ENCODE measurements around the gene DLG1.

Gene DLG1

DNA sequence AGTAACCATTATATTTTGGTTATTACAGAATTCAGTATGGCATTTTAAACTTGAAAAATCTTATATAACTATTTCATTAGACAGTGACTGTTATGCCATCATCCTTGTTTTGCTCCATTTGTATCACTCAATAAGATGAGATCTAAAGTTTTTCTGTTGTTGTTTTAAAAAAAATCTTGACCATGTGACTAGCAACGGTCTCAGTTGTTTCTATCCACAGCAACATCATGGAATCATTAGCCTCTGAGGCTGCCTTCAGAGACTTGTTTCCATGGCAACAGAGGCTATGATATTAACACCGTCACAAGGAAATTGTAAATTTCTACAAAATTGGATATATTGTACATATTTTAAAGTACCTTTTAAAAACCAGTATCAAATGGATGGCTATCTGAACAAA, 129.8 kb downstream of the DLG1 start:
- POLR2A ChIA-PET = no interaction called here
- no peak for DNase-seq (ENCODE audit: extremely low spot score)
- TF ChIP-seq, protein P1, sequence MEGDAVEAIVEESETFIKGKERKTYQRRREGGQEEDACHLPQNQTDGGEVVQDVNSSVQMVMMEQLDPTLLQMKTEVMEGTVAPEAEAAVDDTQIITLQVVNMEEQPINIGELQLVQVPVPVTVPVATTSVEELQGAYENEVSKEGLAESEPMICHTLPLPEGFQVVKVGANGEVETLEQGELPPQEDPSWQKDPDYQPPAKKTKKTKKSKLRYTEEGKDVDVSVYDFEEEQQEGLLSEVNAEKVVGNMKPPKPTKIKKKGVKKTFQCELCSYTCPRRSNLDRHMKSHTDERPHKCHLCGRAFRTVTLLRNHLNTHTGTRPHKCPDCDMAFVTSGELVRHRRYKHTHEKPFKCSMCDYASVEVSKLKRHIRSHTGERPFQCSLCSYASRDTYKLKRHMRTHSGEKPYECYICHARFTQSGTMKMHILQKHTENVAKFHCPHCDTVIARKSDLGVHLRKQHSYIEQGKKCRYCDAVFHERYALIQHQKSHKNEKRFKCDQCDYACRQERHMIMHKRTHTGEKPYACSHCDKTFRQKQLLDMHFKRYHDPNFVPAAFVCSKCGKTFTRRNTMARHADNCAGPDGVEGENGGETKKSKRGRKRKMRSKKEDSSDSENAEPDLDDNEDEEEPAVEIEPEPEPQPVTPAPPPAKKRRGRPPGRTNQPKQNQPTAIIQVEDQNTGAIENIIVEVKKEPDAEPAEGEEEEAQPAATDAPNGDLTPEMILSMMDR (IDR thresholded peaks at IDR 0.05; ENCODE audit: control extremely low read depth, extremely low read depth, low read depth, missing control alignments) = no peak
- CTCF ChIA-PET = interaction anchor here (1.0 to 1.6 kb wide), 4 partner anchors 8 to 25 kb away, joined by 3 to 4 read pairs (median 4); no protein-coding TSS in a partner anchor

- no peak for DNase-seq (ENCODE audit: extremely low spot score)
- TF ChIP-seq, protein P1 (IDR thresholded peaks at IDR 0.05; ENCODE audit: control extremely low read depth, extremely low read depth, low read depth, missing control alignments) = no peak
- ChIA-PET POLR2A (no interaction called here), CTCF (interaction anchor here (0.7 to 1.6 kb wide), 3 partner anchors 9 to 139 kb away, joined by 3 to 4 read pairs (median 4); partner anchors contain the start of gene MELTF)
These were observed 130.3 kb downstream of the DLG1 start for GRCh38 chr3:197168063-197168462.

DNA sequence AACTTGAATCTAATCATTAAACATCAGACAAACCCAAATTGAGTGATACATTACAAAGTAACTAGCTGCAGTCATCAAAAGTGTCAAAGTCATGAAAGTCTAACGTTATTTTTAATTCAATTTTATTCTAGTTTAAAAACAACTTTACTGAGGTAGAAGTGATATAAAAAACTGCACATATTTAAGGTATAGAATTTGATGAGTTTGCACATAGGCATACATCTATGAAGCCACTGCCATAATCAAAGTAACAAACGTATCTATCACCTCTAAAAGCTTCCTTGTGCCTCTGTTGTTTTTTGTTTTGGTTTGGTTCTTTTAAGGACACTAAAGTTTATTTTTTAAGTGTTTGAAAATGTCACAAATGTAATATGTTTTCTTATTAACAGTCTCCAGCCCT, 130.9 kb downstream of the DLG1 start:
- DNase-seq (ENCODE audit: extremely low spot score) = no peak
- ChIA-PET POLR2A (no interaction called here), CTCF (interaction anchor here (0.7 to 1.6 kb wide), 3 partner anchors 9 to 138 kb away, joined by 3 to 4 read pairs (median 4); partner anchors contain the start of gene MELTF)
- TF ChIP-seq, protein P1 (IDR thresholded peaks at IDR 0.05; ENCODE audit: control extremely low read depth, extremely low read depth, low read depth, missing control alignments) = no peak

GRCh38 chr3:197165890-197166289, 132.5 kb downstream of the DLG1 start:
- DNase-seq (ENCODE audit: extremely low spot score) = no peak
- ChIA-PET POLR2A (interaction anchor here (0.6 kb wide), 1 partner anchor 163 kb away, joined by 4 read pairs; no protein-coding TSS in a partner anchor), CTCF (interaction anchor here (1.1 to 1.7 kb wide), 2 partner anchors 21 to 93 kb away, joined by 3 to 6 read pairs; no protein-coding TSS in a partner anchor)
- TF ChIP-seq, protein P1 (IDR thresholded peaks at IDR 0.05; ENCODE audit: control extremely low read depth, extremely low read depth, low read depth, missing control alignments) = no peak

- CTCF ChIA-PET = no interaction called here
- POLR2A ChIA-PET = no interaction called here
- no peak for DNase-seq (ENCODE audit: extremely low spot score)
- TF ChIP-seq, protein P1 (IDR thresholded peaks at IDR 0.05; ENCODE audit: control extremely low read depth, extremely low read depth, low read depth, missing control alignments) = no peak
These were observed 143.4 kb downstream of the DLG1 start for GRCh38 chr3:197155046-197155445.

DNA sequence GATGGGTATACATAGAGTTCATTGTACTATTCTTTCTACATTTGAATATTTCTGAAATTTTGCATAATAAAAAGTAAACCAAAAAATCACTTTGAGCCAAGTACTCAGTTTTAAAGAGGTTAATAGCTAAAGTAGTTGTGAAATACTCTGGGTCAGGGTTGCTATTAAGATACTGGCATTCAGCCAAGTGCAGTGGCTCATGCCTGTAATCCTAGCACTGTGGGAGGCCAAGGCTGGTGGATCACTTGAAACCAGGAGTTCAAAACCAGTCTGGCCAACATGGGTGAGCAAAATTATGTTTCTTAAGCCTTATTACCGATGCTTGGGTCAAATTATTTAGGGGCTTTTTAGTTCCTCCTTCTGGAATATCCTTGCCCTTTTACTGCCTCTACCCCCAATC, 146.8 kb downstream of the DLG1 start:
- TF ChIP-seq, protein P1 (IDR thresholded peaks at IDR 0.05; ENCODE audit: control extremely low read depth, extremely low read depth, low read depth, missing control alignments) = no peak
- DNase-seq (ENCODE audit: extremely low spot score) = no peak
- ChIA-PET CTCF (interaction anchor here (0.9 kb wide), 1 partner anchor 120 kb away, joined by 3 read pairs; no protein-coding TSS in a partner anchor), POLR2A (no interaction called here)

Measured in GM10248 (cell line).